PC-9 (cell line): Measurements from ENCODE around the gene NUBPL. TPM values are rescaled to one million over a fixed set of nuclear protein-coding genes. Genes with fewer than 3 reads are reported as not detected.

Source experiments
- BruUV-seq: library from RNA; stranded (reverse); fragments of 400-500 nt; replicated peaks from 2 replicates; lab custom pipeline; 2021; lab: Mats Ljungman, UMichigan
- CTCF ChIA-PET: fragments of 300-600 bp; sonication (Branson Sonifier 250); formaldehyde crosslinking; loops from one replicate; lab custom pipeline; 2022; ENCODE audit warnings: antibody characterized with exemption; lab: Charles Lee
- POLR2A ChIA-PET: fragments of 300-600 bp; sonication (Branson Sonifier 250); formaldehyde crosslinking; loops from one replicate; lab custom pipeline; 2022; ENCODE audit warnings: antibody characterized with exemption; ENCODE audit not compliant: unreplicated experiment; lab: Charles Lee
- DNase-seq, 2 experiments: peaks; one replicate each; pipeline versions ENCODE4 v3.0.0 to v3.0.0-alpha.2; 2015 to 2022; ENCODE audit warnings: mixed read lengths in 1 of 2
- H2AFZ ChIP-seq: fragments of 200-600 bp; sonication (generic); 2 replicates; pipeline ENCODE4 v1.8.1; 2017; ENCODE audit warnings: antibody characterized with exemption
- H3F3A ChIP-seq: fragments of 200-600 bp; sonication (generic); 2 replicates; pipeline ENCODE4 v1.8.1; 2017; ENCODE audit warnings: antibody characterized with exemption, mild to moderate bottlenecking, low read depth; ENCODE audit not compliant: insufficient read depth
- H3K27ac ChIP-seq: fragments of 200-600 bp; sonication (generic); 2 replicates; pipeline ENCODE4 v1.6.1; 2016; ENCODE audit warnings: mixed run types
- H3K27me3 ChIP-seq: fragments of 200-600 bp; sonication (generic); 2 replicates; pipeline ENCODE4 v1.6.1; 2016; ENCODE audit warnings: low read depth, mixed run types; ENCODE audit not compliant: insufficient read depth
- H3K36me3 ChIP-seq: fragments of 200-600 bp; sonication (generic); 2 replicates; pipeline ENCODE4 v1.6.1; 2016; ENCODE audit warnings: low read depth, mixed run types
- H3K4me1 ChIP-seq: fragments of 200-600 bp; sonication (generic); replicated peaks from 2 replicates; pipeline ENCODE4 v1.6.1; 2016; ENCODE audit warnings: mixed run types; ENCODE audit not compliant: insufficient read depth
- H3K4me2 ChIP-seq: fragments of 200-600 bp; sonication (generic); 2 replicates; pipeline ENCODE4 v1.6.1; 2017; ENCODE audit warnings: mixed run types
- H3K4me3 ChIP-seq: fragments of 200-600 bp; sonication (generic); 2 replicates; pipeline ENCODE4 v1.6.1; 2016; ENCODE audit warnings: mixed run types
- H3K79me2 ChIP-seq: fragments of 200-600 bp; sonication (generic); 2 replicates; pipeline ENCODE4 v1.6.1; 2017; ENCODE audit warnings: low read depth, mixed run types
- H3K9me2 ChIP-seq: fragments of 200-600 bp; sonication (generic); 2 replicates; pipeline ENCODE4 v1.8.1; 2017; ENCODE audit warnings: mild to moderate bottlenecking; ENCODE audit not compliant: insufficient read depth
- H3K9me3 ChIP-seq: fragments of 200-600 bp; sonication (generic); 2 replicates; pipeline ENCODE4 v1.8.1; 2016; ENCODE audit warnings: low read depth; ENCODE audit not compliant: insufficient read depth
- H4K20me1 ChIP-seq: fragments of 200-600 bp; sonication (generic); 2 replicates; pipeline ENCODE4 v1.8.1; 2017; ENCODE audit not compliant: insufficient read depth
- EZH2 ChIP-seq: fragments of 200-600 bp; sonication (generic); IDR thresholded peaks from 2 replicates; pipeline ENCODE4 v1.8.0; 2017; ENCODE audit warnings: antibody characterized with exemption, low read depth
- intact Hi-C: fragments of 100-400 bp; cut with micrococcal nuclease; formaldehyde crosslinking; loops from one replicate; pipeline ENCODE4 v1.10.0; 2022; ENCODE audit not compliant: unreplicated experiment
- total RNA-seq: library from RNA; stranded (reverse); gene quantifications from 2 replicates; pipeline ENCODE4 v1.2.3, GENCODE V29; 2021
- TF ChIP-seq, protein P1 (sequence below): fragments of 200-600 bp; sonication (generic); conservative IDR thresholded peaks from 2 replicates; pipeline ENCODE4 v1.6.1; 2017; ENCODE audit warnings: mixed run types, antibody characterized with exemption, mild to moderate bottlenecking, moderate library complexity

NUBPL gene
- total RNA-seq, 1 experiment from 2014 or later = 14.6 TPM

DNA sequence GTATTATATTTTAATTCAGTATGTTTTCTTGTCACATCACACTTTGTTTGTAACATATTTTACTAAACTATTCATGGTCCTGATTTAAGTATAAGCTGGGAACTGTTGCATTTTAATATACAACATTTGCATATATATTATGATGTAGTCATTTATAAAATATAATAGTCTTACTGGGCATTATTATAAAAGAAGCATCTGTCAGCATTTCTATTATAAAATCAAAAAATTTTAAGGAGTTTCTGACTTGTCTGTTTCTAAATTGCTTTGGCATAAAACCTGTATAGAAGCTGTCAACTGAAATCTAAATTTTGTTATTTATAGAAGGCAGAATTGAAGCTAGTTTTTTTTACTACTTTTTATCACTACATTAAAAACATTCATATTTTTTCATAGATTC, 166.6 kb downstream of the NUBPL start:
- intact Hi-C loops = no loop called here
- Histone ChIP-seq H3K79me2 (no peaks in the 10 kb centered on the region), H3K9me3 (no peaks in the 10 kb centered on the region), H3K4me3 (no peak overlapping the region), H3K27me3 (no peaks in the 10 kb centered on the region), H3K4me1 (no peaks in the 10 kb centered on the region), H3K36me3 (no peaks in the 10 kb centered on the region), H3K27ac (no peak overlapping the region), H3K4me2 (no peak overlapping the region), H4K20me1 (no peaks in the 10 kb centered on the region), H3K9me2 (no peaks in the 10 kb centered on the region), H3F3A (no peaks in the 10 kb centered on the region), H2AFZ (no peak overlapping the region)
- TF ChIP-seq, protein P1, sequence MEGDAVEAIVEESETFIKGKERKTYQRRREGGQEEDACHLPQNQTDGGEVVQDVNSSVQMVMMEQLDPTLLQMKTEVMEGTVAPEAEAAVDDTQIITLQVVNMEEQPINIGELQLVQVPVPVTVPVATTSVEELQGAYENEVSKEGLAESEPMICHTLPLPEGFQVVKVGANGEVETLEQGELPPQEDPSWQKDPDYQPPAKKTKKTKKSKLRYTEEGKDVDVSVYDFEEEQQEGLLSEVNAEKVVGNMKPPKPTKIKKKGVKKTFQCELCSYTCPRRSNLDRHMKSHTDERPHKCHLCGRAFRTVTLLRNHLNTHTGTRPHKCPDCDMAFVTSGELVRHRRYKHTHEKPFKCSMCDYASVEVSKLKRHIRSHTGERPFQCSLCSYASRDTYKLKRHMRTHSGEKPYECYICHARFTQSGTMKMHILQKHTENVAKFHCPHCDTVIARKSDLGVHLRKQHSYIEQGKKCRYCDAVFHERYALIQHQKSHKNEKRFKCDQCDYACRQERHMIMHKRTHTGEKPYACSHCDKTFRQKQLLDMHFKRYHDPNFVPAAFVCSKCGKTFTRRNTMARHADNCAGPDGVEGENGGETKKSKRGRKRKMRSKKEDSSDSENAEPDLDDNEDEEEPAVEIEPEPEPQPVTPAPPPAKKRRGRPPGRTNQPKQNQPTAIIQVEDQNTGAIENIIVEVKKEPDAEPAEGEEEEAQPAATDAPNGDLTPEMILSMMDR = no peak
- TF ChIP-seq EZH2 = no peak
- ChIA-PET POLR2A (no interaction called here), CTCF (no interaction called here)
- BruUV-seq = no TSS peak
- no peak for DNase-seq

DNA sequence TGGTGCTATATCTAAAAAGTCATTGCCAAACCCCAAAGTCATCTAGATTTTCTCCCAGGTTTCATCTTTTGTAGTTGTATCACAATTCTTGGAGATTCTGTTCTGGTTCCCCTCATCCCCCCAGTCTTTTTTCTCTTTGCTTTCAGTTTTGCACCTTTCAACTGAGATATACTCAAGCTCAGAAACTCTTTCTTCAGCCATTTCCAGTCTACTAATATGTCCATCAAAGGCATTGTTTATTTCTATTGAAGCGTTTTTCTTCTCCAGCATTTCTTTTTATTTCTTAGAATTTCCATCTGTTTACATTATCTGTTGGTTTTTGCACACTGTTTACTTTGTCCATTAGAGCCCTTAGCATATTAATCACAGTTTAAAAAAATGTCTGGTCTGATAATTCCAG, 179.5 kb downstream of the NUBPL start:
- H3F3A ChIP-seq = no peaks in the 10 kb centered on the region
- no peaks in the 10 kb centered on the region for H3K4me1 ChIP-seq
- no peaks in the 10 kb centered on the region for H3K79me2 ChIP-seq
- H3K9me2 ChIP-seq = no peaks in the 10 kb centered on the region
- ChIA-PET CTCF (no interaction called here), POLR2A (no interaction called here)
- H3K4me2 ChIP-seq = no peak overlapping the region
- H3K27me3 ChIP-seq = no peaks in the 10 kb centered on the region
- H4K20me1 ChIP-seq = no peaks in the 10 kb centered on the region
- intact Hi-C loops = loop anchor here (10.0 kb wide), 1 partner anchor 64 kb away; no protein-coding TSS in a partner anchor
- no peak overlapping the region for H3K4me3 ChIP-seq
- no peak overlapping the region for H2AFZ ChIP-seq
- no peaks in the 10 kb centered on the region for H3K9me3 ChIP-seq
- BruUV-seq = no TSS peak
- no peaks in the 10 kb centered on the region for H3K36me3 ChIP-seq
- no peak overlapping the region for H3K27ac ChIP-seq
- TF ChIP-seq EZH2 = no peak
- TF ChIP-seq, protein P1 = no peak
- no peak for DNase-seq

DNA sequence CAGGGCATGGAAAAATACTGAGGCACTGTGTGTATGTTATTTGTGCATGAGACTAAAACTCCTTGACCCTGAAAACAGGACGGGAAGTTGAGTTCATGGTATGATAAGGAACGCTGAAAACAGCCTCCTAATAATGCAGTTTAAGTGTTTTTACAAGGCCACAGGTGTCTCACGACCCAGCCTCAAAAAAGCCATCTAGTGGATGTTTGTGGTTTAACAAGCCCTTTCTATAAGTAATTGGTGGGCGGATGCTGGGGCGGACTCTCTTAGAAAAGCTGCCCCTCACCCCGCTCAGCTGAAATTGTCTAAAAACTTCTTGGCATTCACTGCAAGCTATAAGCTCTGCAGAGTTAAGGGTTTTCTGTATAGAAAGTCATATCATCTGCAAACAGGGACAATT, 184.5 kb downstream of the NUBPL start:
- H3K4me2 ChIP-seq = no peak overlapping the region
- no peak for TF ChIP-seq EZH2
- no TSS peak for BruUV-seq
- ChIA-PET POLR2A (no interaction called here), CTCF (no interaction called here)
- H4K20me1 ChIP-seq = no peaks in the 10 kb centered on the region
- H3K9me2 ChIP-seq = no peaks in the 10 kb centered on the region
- no peaks in the 10 kb centered on the region for H3K79me2 ChIP-seq
- no peak overlapping the region for H3K27ac ChIP-seq
- H3K9me3 ChIP-seq = 0 out of 2 replicates have a peak, but pooled peaks cover 10% of the 10 kb centered on the region
- intact Hi-C loops = loop anchor here (10.0 kb wide), 1 partner anchor 59 kb away; no protein-coding TSS in a partner anchor
- no peak overlapping the region for H3K4me3 ChIP-seq
- DNase-seq = no peak
- no peaks in the 10 kb centered on the region for H3K27me3 ChIP-seq
- H2AFZ ChIP-seq = no peak overlapping the region
- no peaks in the 10 kb centered on the region for H3F3A ChIP-seq
- no peaks in the 10 kb centered on the region for H3K4me1 ChIP-seq
- no peaks in the 10 kb centered on the region for H3K36me3 ChIP-seq

DNA sequence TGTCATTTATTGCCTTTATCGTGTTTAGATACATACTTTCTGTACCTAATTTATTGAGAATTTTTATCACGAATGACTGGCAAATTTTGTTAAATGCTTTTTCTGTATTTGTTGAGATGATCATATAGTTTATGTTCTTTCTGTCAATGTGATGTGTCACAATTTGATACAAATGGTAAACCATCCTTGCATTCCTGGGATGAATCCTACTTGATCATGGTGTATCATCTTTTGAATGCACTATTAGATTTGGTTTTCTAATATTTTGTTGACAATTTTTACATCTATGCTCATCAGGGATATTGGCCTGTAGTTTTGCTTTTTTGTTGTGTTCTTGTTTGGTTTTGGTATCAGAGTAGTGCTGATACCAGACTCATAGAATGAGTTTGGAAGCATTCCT, 185.1 kb downstream of the NUBPL start:
- Histone ChIP-seq H3K36me3 (no peaks in the 10 kb centered on the region), H3K27ac (no peak overlapping the region), H2AFZ (no peak overlapping the region), H3K9me3 (0 out of 2 replicates have a peak, but pooled peaks cover 10% of the 10 kb centered on the region), H4K20me1 (no peaks in the 10 kb centered on the region), H3K4me1 (no peaks in the 10 kb centered on the region), H3F3A (no peaks in the 10 kb centered on the region), H3K27me3 (no peaks in the 10 kb centered on the region), H3K9me2 (no peaks in the 10 kb centered on the region), H3K4me2 (no peak overlapping the region), H3K4me3 (no peak overlapping the region), H3K79me2 (no peaks in the 10 kb centered on the region)
- TF ChIP-seq, protein P1 = no peak
- no peak for TF ChIP-seq EZH2
- ChIA-PET POLR2A (no interaction called here), CTCF (no interaction called here)
- no TSS peak for BruUV-seq
- intact Hi-C loops = loop anchor here (10.0 kb wide), 1 partner anchor 58 kb away; no protein-coding TSS in a partner anchor
- DNase-seq = no peak
